ENCODE measurements around the gene CDKN1B.
A peak's percentile ranks its signal among the peaks of the same experiment; 100 is the strongest.

Gene CDKN1B

DNA sequence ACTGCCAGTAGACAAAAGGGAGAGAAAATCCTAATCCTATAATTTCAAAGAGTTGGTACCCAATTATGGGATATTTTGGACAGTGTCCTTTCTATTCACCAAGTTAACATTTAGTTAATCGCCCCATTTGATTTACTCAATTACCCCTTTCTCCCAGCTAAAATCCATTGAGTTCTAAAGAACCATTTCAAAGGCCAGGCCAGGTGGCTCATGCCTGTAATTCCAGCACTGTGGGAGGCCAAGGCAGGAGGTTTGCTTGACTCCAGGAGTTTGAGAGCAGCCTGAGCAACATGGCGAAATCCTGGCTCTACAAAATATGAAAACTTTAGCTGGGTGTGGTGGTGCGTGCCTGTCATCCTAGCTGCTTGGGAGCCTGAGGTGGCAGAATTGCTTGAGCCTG, 15.7 kb upstream of the CDKN1B start:
- DNase-seq (ENCODE audit: low read depth), result no peak

DNA sequence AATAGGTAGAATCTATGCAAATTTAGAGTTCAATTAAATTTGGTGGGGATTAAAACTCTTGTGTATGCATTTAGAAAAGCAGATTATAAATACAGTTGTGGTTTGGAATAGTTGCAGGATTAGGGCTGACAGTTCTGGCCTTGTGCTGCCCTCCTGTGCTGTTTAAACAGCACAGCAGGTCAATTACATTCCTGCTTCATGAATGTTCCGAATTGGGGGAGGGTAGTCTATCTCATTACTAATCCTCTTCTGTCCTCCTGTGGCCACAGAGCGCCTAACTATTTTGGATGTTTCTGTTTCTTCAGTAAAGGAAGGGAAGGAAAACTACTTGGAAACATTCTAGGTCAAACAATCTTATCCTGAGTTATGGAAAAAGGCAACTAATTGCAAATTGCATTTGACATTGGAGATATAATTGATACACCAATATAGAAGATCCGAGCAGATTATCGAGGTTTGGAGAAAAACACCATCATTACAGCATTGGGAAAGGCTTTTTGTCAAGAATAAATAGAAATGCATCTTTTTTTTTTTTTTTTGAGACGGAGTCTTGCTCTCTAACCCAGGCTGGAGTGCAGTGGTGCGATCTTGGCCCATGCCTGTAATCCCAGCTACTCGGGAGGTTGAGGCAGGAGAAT, 12.5 kb upstream of the CDKN1B start:
- DNase-seq (ENCODE audit: low read depth), result no peak

DNA sequence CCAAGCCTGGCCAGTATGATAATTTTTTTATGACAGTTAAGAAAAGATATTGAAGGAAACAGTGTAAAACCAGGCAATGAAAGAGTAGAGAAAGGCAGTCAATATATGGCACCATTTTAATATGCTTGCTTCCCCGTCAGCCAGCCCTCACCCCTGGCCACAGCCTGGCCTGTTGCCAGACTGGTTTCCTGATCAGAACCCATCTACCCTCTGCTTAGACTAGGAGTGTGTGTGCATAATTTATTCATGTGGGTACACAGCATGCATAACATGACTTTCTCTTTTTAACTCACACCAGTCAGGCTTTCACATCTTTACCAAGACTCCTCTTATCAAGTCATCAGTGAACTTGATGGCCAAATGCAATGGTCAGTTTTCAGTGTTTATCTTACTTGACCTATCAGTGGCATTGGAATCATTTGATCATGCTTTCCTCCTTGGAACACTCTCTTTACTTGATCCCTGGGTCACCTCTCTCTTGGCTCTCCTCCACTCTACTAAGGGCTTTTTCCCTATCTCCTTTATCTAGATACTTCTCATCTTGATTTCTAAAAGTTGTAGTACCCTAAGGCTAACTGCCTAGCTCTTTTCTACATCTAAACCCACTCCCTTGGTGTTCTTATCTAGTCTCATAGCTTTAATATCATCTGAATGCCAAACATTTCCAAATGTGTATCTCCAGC, 11.2 kb upstream of the CDKN1B start:
- DNase-seq (ENCODE audit: low read depth), result peak; percentile 40

DNA sequence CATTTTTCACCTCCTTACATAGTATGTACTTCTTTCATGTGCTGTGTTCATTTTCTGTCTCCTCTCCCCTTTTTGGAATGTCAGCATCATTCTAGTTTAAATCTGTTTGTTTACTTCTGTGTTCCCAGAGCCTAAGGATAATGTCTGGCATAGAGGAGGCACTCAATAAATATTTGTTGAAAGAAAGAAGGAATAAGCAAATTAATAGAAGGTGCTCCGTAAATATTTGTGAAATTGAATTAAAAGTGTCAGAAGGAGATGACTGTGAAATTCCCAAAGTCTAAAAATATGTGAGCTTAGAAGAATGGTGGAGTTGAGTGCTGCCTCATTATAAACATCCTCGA, 3.3 kb upstream of the CDKN1B start:
- DNase-seq (ENCODE audit: low read depth), result no peak

DNA sequence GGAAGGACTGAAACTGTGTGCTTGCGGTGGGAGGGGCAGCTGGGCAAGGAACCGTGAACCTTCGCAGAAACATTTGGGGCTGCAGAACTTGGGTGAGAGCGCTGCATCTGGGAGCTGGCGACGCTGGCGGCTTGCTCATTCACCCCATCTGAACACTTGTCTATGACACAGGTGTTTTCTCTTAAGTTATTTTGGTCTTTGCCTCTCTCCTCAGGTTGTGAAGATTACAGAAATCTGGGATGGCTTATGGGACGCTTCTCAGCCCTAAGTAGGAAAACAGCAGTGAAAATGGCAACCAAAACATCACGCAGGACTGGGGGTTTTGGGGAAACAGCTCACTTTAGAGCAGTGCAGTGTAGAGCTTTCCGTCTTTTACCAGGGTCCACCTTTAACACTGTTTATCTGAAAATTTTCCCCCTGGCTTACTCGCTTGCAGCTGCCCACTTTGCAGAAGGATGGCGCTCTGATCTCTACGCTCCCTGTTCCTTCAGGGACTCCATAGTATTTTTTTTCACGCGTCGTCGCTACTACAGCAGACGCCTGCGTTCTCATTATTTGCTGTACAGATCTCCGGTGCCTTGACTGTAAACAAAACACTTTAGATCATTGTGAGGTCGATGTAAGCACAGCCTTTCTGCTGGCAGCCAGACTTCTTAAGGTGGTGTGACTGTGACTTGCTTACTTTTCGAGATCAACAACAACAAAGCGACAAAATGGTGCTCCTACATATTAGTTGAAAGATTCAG, 2.7 kb upstream of the CDKN1B start:
- no peak for DNase-seq (ENCODE audit: low read depth)

DNA sequence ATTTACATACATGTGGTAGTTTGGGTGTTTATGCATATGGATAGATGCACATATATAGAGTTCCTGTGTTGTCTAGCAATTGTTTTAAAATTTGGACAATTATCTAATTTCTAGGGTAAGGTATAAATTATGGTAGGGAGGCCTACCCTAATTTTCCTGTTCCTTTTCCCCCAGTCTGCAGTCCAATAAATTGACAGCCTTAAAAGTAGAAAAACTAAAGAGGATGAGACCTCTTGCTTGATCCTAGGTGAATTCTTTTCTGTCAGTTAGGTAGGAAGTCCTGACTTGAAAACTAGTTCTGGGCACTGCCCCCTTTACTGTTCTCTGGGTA, 2.1 kb upstream of the CDKN1B start:
- DNase-seq (ENCODE audit: low read depth), result no peak

DNA sequence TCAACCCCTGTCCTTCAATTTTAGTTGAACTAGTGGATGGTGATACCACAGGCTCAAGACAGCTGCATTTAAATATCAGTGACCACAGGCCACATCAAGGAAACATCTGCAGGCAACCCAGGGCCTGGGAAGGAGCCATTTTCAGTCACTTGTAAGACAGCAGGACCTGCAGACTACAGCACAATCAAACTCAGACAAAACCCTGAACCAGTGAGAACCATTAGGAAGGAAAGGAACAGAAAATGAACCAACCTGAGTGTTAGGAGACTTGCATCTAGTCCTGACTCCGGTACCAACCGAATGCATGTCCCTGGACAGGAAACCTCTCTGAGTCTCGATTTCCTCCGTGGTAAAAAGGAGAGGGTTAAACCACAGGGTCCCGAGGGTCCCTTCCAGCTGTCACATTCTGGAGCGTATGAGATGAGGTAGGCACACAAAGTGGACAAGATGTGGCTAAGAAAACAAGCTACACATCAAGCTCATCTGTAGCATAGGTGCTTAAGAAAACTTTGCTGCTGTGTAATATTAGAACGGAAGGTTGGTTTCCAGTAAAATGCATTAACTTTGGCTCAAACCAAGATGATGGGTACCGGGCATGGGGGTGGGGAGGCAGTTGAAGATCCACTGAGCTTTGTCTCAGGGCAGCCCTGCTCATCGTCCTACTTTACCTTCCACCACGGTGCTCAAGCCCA, 1.6 kb upstream of the CDKN1B start:
- no peak for DNase-seq (ENCODE audit: low read depth)

DNA sequence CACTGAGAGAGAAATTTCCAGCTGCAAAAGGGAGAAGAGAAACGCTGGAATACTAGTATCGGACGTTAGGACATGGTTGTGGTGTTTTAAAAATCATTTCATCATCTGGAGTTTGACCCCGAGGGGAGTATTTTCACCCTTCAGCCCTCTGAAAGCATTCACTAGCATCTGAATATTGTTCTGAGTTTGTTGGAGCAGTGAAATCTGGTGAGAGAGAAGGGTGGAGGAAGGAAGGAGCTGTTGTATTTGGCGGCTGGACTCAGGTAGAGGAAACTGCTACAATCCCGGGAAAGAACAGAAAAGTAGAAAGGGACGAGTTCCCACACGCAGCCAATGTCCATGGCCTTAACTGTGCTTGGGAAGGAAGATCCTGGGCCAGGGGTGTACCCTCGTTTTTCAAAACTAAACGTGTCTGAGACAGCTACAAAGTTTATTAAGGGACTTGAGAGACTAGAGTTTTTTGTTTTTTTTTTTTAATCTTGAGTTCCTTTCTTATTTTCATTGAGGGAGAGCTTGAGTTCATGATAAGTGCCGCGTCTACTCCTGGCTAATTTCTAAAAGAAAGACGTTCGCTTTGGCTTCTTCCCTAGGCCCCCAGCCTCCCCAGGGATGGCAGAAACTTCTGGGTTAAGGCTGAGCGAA, 896 bp upstream of the CDKN1B start:
- DNase-seq (ENCODE audit: low read depth), result no peak

DNA sequence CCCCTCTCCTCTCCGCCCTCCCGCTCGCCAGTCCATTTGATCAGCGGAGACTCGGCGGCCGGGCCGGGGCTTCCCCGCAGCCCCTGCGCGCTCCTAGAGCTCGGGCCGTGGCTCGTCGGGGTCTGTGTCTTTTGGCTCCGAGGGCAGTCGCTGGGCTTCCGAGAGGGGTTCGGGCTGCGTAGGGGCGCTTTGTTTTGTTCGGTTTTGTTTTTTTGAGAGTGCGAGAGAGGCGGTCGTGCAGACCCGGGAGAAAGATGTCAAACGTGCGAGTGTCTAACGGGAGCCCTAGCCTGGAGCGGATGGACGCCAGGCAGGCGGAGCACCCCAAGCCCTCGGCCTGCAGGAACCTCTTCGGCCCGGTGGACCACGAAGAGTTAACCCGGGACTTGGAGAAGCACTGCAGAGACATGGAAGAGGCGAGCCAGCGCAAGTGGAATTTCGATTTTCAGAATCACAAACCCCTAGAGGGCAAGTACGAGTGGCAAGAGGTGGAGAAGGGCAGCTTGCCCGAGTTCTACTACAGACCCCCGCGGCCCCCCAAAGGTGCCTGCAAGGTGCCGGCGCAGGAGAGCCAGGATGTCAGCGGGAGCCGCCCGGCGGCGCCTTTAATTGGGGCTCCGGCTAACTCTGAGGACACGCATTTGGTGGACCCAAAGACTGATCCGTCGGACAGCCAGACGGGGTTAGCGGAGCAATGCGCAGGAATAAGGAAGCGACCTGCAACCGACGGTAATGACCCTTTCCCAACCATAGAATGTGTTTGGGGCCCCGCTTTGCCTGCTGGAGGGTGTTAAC, 615 bp downstream of the CDKN1B start:
- DNase-seq (ENCODE audit: low read depth), result no peak

DNA sequence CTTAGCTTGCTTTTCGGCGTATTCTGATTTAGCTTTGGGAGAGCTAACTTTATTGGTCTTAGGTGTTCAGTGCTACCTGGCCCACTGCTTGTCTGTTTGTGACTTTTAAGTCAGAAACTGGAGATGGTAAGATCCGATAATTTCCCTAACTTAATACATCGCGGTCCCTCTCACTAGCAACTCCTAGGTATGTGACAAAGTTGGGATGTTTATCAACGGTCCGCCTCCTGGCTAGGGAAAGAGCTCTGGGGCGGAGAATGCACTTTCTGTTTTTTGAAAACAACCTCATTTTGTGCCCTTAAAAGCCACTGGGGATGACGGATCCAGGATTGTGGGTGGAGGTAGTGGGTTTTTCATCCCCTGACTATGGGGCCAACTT, 1.2 kb downstream of the CDKN1B start:
- no peak for DNase-seq (ENCODE audit: low read depth)

DNA sequence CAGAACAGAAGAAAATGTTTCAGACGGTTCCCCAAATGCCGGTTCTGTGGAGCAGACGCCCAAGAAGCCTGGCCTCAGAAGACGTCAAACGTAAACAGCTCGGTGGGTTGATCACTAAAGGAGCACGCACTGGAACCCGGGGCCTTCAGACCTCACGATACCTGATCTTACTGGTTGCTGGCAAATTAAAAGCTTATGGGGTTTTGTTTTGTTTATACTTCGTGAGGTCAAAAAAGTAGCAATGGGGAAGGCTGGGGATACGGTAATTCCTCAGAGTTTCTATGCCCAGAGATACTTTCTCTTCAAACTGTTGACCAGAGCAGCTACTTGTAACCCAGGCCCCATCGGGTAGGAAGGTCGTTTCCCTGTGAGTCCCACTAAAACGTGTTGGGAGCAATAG, 1.7 kb downstream of the CDKN1B start:
- DNase-seq (ENCODE audit: low read depth), result no peak

DNA sequence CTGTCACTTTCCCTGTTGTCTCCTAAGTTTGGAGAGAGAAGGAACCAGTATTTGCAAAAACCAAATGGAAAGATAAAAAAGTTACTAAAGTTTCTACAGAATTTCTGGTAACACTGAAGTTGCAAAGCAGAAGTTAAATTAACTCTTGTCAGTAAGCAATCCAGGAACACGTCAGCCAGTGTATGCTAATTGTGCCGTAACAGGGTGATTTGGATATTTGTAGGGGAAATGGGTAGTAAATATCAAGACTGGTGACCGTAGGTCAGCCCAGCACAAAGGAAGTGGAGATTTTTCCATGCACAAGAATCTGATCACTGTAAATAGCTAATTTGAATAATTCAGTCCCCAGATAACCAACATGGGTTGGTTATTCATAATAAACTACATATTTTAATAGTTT, 2.3 kb downstream of the CDKN1B start:
- DNase-seq (ENCODE audit: low read depth), result no peak

DNA sequence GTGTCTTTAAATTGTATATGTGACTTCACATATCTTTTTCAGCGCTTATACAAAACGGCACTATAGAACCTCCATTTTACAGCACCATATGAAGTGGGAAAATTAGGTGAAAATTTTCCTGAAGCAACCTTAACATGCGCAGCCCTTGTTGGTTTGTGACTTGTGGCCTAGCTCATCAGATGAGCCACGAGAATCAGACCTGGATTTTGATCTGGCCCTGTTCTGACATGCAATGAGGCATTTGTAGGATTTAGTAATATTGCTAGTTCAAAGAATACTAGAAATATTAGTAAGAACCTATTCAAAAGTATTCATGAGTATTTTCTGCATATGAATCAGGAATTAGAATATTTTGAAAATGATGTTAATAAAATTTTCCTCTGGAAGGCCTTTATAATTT, 2.9 kb downstream of the CDKN1B start:
- DNase-seq (ENCODE audit: low read depth), result no peak

DNA sequence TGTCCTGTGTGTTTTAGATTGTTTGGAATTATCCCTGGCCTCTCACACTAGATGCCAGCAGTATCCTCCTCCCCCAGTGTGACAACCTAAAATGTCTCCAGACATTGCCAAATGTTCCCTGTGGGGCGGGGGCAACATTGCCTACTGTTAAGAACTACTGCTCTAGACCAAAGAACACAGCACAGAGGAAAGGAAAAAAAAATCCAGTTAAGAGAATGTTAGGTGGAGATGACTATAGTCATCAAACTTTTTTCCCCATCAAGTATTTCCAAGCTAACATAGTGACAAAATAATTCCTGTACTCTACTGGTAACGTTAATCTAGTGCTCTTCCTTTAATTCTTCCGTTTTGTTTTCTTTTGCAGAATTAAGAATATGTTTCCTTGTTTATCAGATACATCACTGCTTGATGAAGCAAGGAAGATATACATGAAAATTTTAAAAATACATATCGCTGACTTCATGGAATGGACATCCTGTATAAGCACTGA, 3.5 kb downstream of the CDKN1B start:
- no peak for DNase-seq (ENCODE audit: low read depth)

DNA sequence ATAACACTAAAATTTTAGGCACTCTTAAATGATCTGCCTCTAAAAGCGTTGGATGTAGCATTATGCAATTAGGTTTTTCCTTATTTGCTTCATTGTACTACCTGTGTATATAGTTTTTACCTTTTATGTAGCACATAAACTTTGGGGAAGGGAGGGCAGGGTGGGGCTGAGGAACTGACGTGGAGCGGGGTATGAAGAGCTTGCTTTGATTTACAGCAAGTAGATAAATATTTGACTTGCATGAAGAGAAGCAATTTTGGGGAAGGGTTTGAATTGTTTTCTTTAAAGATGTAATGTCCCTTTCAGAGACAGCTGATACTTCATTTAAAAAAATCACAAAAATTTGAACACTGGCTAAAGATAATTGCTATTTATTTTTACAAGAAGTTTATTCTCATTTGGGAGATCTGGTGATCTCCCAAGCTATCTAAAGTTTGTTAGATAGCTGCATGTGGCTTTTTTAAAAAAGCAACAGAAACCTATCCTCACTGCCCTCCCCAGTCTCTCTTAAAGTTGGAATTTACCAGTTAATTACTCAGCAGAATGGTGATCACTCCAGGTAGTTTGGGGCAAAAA, 4.1 kb downstream of the CDKN1B start:
- DNase-seq (ENCODE audit: low read depth), result no peak

DNA sequence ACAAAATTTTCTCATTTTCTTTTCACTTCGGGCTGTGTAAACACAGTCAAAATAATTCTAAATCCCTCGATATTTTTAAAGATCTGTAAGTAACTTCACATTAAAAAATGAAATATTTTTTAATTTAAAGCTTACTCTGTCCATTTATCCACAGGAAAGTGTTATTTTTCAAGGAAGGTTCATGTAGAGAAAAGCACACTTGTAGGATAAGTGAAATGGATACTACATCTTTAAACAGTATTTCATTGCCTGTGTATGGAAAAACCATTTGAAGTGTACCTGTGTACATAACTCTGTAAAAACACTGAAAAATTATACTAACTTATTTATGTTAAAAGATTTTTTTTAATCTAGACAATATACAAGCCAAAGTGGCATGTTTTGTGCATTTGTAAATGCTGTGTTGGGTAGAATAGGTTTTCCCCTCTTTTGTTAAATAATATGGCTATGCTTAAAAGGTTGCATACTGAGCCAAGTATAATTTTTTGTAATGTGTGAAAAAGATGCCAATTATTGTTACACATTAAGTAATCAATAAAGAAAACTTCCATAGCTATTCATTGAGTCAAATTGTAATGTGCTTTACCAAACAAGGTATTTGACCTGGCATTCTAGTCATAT, 4.8 kb downstream of the CDKN1B start:
- no peak for DNase-seq (ENCODE audit: low read depth)

DNA sequence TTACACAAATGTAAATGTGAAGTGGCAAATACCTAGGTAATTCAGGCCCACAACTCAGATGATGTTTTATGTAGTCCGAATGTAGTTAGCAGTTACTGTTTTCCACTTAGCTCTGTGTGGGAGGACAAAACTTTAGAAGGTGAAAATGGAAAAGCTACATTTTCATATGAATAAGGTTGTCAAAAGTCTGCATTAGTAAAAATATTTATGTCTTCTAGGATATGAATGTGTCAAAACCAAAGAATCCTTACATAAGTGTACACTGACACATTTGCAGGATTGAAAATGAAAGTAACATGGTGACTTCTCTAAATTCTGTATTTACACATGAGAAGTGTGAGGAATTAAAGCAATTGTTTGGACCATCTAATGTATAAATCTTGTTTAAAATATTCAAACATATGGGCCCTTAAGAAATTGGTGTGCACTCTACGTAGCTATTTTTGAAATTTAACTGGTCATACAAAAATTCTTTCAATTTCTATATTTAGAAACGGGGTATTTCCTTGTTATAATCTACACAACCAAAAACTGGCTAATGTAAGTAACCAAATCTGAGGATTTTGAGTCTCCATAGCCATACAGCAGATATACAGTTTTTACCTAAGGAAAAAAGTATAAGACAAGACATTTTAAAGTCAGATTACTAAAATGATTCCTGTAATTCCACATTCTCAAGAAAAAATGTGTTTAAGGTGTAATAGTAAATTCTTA, 5.4 kb downstream of the CDKN1B start:
- DNase-seq (ENCODE audit: low read depth), result no peak

DNA sequence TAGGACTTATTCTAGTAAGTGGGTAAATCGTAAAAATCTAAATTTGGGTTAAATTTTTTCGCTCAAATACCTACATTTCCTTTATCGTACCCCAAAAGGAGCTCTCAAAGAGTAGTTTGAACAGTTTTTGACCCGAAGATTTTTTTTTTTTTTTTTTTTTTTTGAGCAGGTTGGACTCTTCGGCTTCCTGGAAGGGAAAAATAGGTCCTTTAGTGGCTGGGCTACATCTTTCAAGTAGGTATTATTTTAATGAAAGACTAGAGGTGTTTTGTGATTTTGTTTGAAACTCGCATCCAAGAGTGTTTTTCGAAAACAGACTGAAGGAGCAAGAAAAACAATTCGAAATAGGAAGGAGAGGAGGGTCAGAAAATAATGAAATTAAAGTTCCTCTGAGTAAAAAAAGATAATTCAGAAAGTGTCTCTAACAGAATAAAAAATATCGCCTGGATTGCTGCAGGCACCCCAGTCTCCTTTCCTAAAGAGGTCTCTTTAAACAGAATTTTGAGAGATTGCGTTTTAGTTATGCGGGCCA, 6.0 kb downstream of the CDKN1B start:
- no peak for DNase-seq (ENCODE audit: low read depth)

DNA sequence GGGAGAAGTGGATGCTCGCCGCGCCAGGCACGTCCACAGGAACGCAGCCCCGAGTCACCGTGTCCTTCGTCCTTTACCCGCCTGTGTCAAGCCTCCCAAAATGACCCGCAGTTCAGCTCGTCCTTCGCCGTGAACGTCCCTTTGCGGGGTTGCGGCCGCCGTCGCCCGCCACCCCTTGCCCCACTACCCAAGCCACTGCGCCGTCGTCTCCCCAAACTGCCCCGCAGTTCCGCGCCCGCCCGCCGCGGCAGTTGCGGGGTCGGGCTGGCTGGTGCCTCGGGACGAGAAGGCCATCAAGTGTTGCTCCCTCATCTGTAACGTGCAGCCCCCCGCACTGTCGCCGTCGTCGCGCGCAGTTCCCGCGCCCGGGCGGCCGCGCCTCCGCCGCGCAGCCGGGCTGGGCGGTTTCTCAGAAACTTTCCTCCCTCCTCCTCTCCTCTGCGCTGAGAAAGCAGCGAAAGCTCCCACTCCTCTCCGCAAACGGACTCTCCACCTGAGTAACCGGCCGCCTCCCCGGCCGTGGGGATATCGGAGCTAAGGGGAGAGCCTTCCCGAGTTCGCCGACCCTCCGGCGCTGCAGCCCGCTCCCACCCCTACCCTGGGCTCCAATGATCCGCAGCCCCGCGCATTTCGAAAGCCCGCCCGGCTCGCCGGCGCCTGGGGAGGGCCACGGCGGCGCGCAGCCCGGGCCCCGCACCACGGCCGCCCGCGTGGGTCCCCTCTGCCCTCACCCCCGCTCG, 6.7 kb downstream of the CDKN1B start:
- DNase-seq (ENCODE audit: low read depth), result no peak

Measured in stimulated activated CD8-positive, alpha-beta memory T cell treated with anti-CD3 and anti-CD28 coated beads, Interleukin-15, amount 100 ng/mL, for 1 hour (primary cell).